A549 (cell line): ENCODE measurements around the gene RBM12. TPM values are rescaled to one million over a fixed set of nuclear protein-coding genes. Genes with fewer than 3 reads are reported as not detected.
A peak's percentile ranks its signal among the peaks of the same experiment; 100 is the strongest.

ENCODE experiments used
- CEBPB ChIP-seq, 2 experiments: fragments of >200 bp in 1 of 2; sonication (Bioruptor Twin) in 1 of 2; formaldehyde crosslinking in 1 of 2; IDR thresholded peaks; 2 replicates each; pipeline ENCODE4 v1.6.1; 2012 to 2016
- CHD4 ChIP-seq: fragments of 200-600 bp; sonication (generic); IDR thresholded peaks from 2 replicates; pipeline ENCODE4 v1.6.1; 2016; ENCODE audit warnings: antibody characterized with exemption, mild to moderate bottlenecking, borderline replicate concordance
- EHMT2 ChIP-seq: fragments of 200-600 bp; sonication (generic); IDR thresholded peaks from 2 replicates; pipeline ENCODE4 v1.6.1; 2016; ENCODE audit warnings: antibody characterized with exemption, low read depth, mild to moderate bottlenecking, moderate library complexity
- EP300 ChIP-seq, 2 experiments: fragments of >200 bp; sonication (Bioruptor Twin); formaldehyde crosslinking; IDR thresholded peaks; 2 replicates in 1 of 2; 3 replicates in 1 of 2; pipeline ENCODE4 v1.6.1; 2016 to 2017
- FOSB ChIP-seq: fragments of 250-450 bp; sonication (Bioruptor Pico); IDR thresholded peaks from 2 replicates; pipeline ENCODE4 v1.5.0; 2020; ENCODE audit warnings: mild to moderate bottlenecking, moderate library complexity
- FOXS1 ChIP-seq: fragments of 250-450 bp; sonication (Bioruptor Pico); IDR thresholded peaks from 2 replicates; pipeline ENCODE4 v1.5.0; 2020; ENCODE audit warnings: mild to moderate bottlenecking, moderate library complexity
- GATA3 ChIP-seq: IDR thresholded peaks from 2 replicates; pipeline ENCODE4 v1.6.1; 2012; ENCODE audit warnings: borderline replicate concordance
- HDAC2 ChIP-seq: fragments of 200-600 bp; sonication (generic); IDR thresholded peaks from 2 replicates; pipeline ENCODE4 v1.6.1; 2016
- HOXB5 ChIP-seq: fragments of 250-450 bp; sonication (Bioruptor Pico); IDR thresholded peaks from 2 replicates; pipeline ENCODE4 v1.5.0; 2020; ENCODE audit warnings: mild to moderate bottlenecking, moderate library complexity
- JUN ChIP-seq, 2 experiments: fragments of >200 bp; sonication (Bioruptor Twin); formaldehyde crosslinking; IDR thresholded peaks; 2 replicates in 1 of 2; 3 replicates in 1 of 2; pipeline ENCODE4 v1.6.1; 2016 to 2017
- JUNB ChIP-seq: fragments of >200 bp; sonication (Bioruptor Twin); formaldehyde crosslinking; IDR thresholded peaks from 2 replicates; pipeline ENCODE4 v1.6.1; 2016
- KDM5A ChIP-seq: fragments of 200-600 bp; sonication (generic); IDR thresholded peaks from 2 replicates; pipeline ENCODE4 v1.6.1; 2016; ENCODE audit warnings: antibody characterized with exemption, mild to moderate bottlenecking
- MAFK ChIP-seq: fragments of 450-650 bp; IDR thresholded peaks from 2 replicates; pipeline ENCODE4 v1.6.1; 2014; ENCODE audit not compliant: partially characterized antibody
- MAZ ChIP-seq: fragments of 150-350 bp; IDR thresholded peaks from 2 replicates; pipeline ENCODE4 v1.6.1; 2014; ENCODE audit warnings: antibody characterized with exemption, low read depth, low read length, borderline replicate concordance
- NFE2L2 ChIP-seq: fragments of 150-350 bp; conservative IDR thresholded peaks from 2 replicates; pipeline ENCODE4 v1.6.1; 2014; ENCODE audit warnings: low read length
- NPAS2 ChIP-seq: fragments of 250-450 bp; sonication (Bioruptor Pico); IDR thresholded peaks from 2 replicates; pipeline ENCODE4 v1.8.0; 2022; ENCODE audit warnings: mild to moderate bottlenecking, moderate library complexity, borderline replicate concordance
- NR3C1 ChIP-seq: fragments of >200 bp; sonication (Bioruptor Twin); formaldehyde crosslinking; IDR thresholded peaks from 3 replicates; pipeline ENCODE4 v1.6.1; 2017
- PHF8 ChIP-seq: fragments of 200-600 bp; sonication (generic); IDR thresholded peaks from 2 replicates; pipeline ENCODE4 v1.6.1; 2016; ENCODE audit warnings: low read depth, mild to moderate bottlenecking, antibody characterized with exemption, moderate library complexity, borderline replicate concordance
- POLR2AphosphoS2 ChIP-seq: conservative IDR thresholded peaks from 2 replicates; pipeline ENCODE4 v1.6.1; 2012; ENCODE audit warnings: low read length, improper control_type of control experiment, inconsistent platforms
- RARB ChIP-seq: fragments of 250-450 bp; sonication (Bioruptor Pico); IDR thresholded peaks from 2 replicates; pipeline ENCODE4 v1.8.0; 2021; ENCODE audit warnings: mild to moderate bottlenecking, moderate library complexity
- RCOR1 ChIP-seq: fragments of 150-350 bp; IDR thresholded peaks from 2 replicates; pipeline ENCODE4 v1.6.1; 2014; ENCODE audit warnings: antibody characterized with exemption, low read length, low read depth
- RNF2 ChIP-seq: fragments of 200-600 bp; sonication (generic); IDR thresholded peaks from 2 replicates; pipeline ENCODE4 v1.6.1; 2016; ENCODE audit warnings: low read depth, mild to moderate bottlenecking, antibody characterized with exemption, moderate library complexity, borderline replicate concordance
- SMC3 ChIP-seq: fragments of >200 bp; sonication (Bioruptor Twin); formaldehyde crosslinking; IDR thresholded peaks from 3 replicates; pipeline ENCODE4 v1.6.1; 2018; ENCODE audit warnings: inconsistent platforms
- TFCP2L1 ChIP-seq: fragments of 250-450 bp; sonication (Bioruptor Pico); IDR thresholded peaks from 2 replicates; pipeline ENCODE4 v1.5.0; 2021; ENCODE audit warnings: mild to moderate bottlenecking
- TP53 ChIP-seq: fragments of 250-450 bp; sonication (Bioruptor Pico); IDR thresholded peaks from 2 replicates; pipeline ENCODE4 v1.5.0; 2021; ENCODE audit warnings: mild to moderate bottlenecking, moderate library complexity
- ZC3H11A ChIP-seq: fragments of 450-650 bp; IDR thresholded peaks from 2 replicates; pipeline ENCODE4 v1.6.1; 2014; ENCODE audit warnings: antibody characterized with exemption, mild to moderate bottlenecking
- ZFP36 ChIP-seq: fragments of 450-650 bp; IDR thresholded peaks from 2 replicates; pipeline ENCODE4 v1.6.1; 2014; ENCODE audit warnings: borderline replicate concordance; ENCODE audit not compliant: partially characterized antibody
- ZNF302 ChIP-seq: fragments of 250-450 bp; sonication (Bioruptor Pico); IDR thresholded peaks from 2 replicates; pipeline ENCODE4 v1.9.0; 2021; ENCODE audit warnings: inconsistent platforms, mild to moderate bottlenecking, moderate library complexity
- polyA plus RNA-seq, 4 experiments: library from polyadenylated mRNA; depleted of rRNA in 3 of 4; stranded (reverse); fragments of >200 nt; fragmentation: RNase III in 1 of 4; extraction: RNeasy Plus Mini Kit Qiagen cat#74134 plus additional on column Dnase treatment in 1 of 4; gene quantifications; 2 replicates in 3 of 4; 3 replicates in 1 of 4; pipeline ENCODE4 v1.2.3, GENCODE V29; 2011 to 2017
- TF ChIP-seq, protein P1 (sequence below): IDR thresholded peaks from 2 replicates; pipeline ENCODE4 v1.6.1; 2012
- TF ChIP-seq, protein P2 (sequence below): fragments of 150-350 bp; IDR thresholded peaks from 2 replicates; pipeline ENCODE4 v1.6.1; 2014; ENCODE audit warnings: low read depth, mild to moderate bottlenecking, low read length
- TF ChIP-seq, protein P3 (sequence below): fragments of >200 bp; sonication (Bioruptor Twin); formaldehyde crosslinking; IDR thresholded peaks from 3 replicates; pipeline ENCODE4 v1.6.1; 2016
- TF ChIP-seq, protein P4 (sequence below): IDR thresholded peaks from 2 replicates; pipeline ENCODE4 v1.6.1; 2012
- TF ChIP-seq, protein P5 (sequence below): fragments of >200 bp; sonication (Bioruptor Twin); formaldehyde crosslinking; IDR thresholded peaks from 3 replicates; pipeline ENCODE4 v1.5.1; 2016
- TF ChIP-seq, protein P6 (sequence below): IDR thresholded peaks from 2 replicates; pipeline ENCODE4 v1.6.1; 2012; ENCODE audit warnings: low read depth, borderline replicate concordance
- TF ChIP-seq, protein P7 (sequence below): fragments of 250-450 bp; sonication (Bioruptor Pico); IDR thresholded peaks from 2 replicates; pipeline ENCODE4 v1.5.0; 2020; ENCODE audit warnings: low read depth, mild to moderate bottlenecking, moderate library complexity

The RBM12 gene
- polyA plus RNA-seq, 2 of the 4 experiments (the other 2 are of a cell fraction): 49.9 to 119 TPM

DNA sequence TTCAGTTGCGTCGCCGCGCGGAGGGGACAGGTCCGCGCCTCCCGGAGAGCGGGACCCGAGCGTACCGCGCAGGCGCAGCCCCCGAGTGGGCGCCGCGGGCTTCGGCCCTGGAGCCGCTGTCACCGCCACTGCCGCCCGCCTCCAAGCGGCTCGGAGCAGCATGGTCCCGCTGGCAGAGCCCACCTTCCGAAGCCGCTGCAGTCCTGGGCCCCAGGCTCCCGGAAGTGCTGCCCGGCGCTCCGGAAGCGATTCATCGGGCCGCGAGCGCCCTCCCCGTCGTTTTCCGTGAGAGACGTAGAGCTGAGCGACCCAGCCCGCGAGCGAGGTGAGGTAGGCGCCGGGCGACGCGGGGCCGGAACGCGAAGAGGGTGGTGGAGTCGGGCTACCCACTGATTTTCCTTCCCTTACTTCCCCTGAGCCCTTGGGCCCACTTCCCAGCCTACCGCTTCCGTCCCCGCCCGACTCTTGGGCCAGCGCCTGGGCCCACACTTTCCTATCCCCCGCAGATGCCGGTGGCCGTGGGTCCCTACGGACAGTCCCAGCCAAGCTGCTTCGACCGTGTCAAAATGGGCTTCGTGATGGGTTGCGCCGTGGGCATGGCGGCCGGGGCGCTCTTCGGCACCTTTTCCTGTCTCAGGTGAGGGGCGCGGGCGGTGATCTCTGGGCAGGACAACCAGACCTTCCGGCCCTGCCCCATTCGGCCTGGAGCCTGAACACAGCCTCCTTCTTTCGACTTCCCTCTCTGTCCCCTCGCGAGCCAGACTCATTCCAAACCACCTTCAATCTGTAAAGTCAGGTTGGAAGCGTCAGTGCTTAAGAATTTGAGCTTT, 34.6 kb upstream of the RBM12 start, which contains the start of the genes NFS1 and ROMO1 (continued):
- TF ChIP-seq, protein P1, sequence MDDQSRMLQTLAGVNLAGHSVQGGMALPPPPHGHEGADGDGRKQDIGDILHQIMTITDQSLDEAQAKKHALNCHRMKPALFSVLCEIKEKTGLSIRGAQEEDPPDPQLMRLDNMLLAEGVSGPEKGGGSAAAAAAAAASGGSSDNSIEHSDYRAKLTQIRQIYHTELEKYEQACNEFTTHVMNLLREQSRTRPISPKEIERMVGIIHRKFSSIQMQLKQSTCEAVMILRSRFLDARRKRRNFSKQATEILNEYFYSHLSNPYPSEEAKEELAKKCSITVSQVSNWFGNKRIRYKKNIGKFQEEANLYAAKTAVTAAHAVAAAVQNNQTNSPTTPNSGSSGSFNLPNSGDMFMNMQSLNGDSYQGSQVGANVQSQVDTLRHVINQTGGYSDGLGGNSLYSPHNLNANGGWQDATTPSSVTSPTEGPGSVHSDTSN: peak; percentile 64; the same call in 1 of the 2 replicates
- TF ChIP-seq, protein P2, sequence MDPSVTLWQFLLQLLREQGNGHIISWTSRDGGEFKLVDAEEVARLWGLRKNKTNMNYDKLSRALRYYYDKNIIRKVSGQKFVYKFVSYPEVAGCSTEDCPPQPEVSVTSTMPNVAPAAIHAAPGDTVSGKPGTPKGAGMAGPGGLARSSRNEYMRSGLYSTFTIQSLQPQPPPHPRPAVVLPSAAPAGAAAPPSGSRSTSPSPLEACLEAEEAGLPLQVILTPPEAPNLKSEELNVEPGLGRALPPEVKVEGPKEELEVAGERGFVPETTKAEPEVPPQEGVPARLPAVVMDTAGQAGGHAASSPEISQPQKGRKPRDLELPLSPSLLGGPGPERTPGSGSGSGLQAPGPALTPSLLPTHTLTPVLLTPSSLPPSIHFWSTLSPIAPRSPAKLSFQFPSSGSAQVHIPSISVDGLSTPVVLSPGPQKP: no peak
- TF ChIP-seq NPAS2 (CRISPR knock-in tag) (no peak), SMC3 (peak; percentile 14; the same call in 2 of the 3 replicates), KDM5A (peak; percentile 57; the same call in 1 of the 2 replicates), FOXS1 (no peak), PHF8 (peak; percentile 93), RCOR1 (no peak), NFE2L2 (no peak), CHD4 (no peak), ZNF302 (CRISPR knock-in tag) (no peak), EHMT2 (no peak), TP53 (CRISPR knock-in tag) (no peak), TFCP2L1 (CRISPR knock-in tag) (no peak), MAFK (no peak), FOSB (no peak), RNF2 (no peak), MAZ (no peak), JUNB (no peak), HOXB5 (CRISPR knock-in tag) (no peak), RARB (CRISPR knock-in tag) (no peak), HDAC2 (no peak), GATA3 (no peak), NR3C1 (no peak), EP300 (IDR thresholded peaks at IDR 0.05) (no peak), POLR2AphosphoS2 (no peak; the same call in none of the 2 replicates), CEBPB (IDR thresholded peaks at IDR 0.05) (no peak), ZC3H11A (peak; percentile 20; the same call in 1 of the 2 replicates), JUN (IDR thresholded peaks at IDR 0.05) (peak; percentile 70 to 84), ZFP36 (no peak)
- TF ChIP-seq, protein P3, sequence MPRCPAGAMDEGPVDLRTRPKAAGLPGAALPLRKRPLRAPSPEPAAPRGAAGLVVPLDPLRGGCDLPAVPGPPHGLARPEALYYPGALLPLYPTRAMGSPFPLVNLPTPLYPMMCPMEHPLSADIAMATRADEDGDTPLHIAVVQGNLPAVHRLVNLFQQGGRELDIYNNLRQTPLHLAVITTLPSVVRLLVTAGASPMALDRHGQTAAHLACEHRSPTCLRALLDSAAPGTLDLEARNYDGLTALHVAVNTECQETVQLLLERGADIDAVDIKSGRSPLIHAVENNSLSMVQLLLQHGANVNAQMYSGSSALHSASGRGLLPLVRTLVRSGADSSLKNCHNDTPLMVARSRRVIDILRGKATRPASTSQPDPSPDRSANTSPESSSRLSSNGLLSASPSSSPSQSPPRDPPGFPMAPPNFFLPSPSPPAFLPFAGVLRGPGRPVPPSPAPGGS: peak; percentile 71; the same call in 2 of the 3 replicates
- TF ChIP-seq, protein P4, sequence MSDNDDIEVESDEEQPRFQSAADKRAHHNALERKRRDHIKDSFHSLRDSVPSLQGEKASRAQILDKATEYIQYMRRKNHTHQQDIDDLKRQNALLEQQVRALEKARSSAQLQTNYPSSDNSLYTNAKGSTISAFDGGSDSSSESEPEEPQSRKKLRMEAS: peak; percentile 80
- TF ChIP-seq, protein P5, sequence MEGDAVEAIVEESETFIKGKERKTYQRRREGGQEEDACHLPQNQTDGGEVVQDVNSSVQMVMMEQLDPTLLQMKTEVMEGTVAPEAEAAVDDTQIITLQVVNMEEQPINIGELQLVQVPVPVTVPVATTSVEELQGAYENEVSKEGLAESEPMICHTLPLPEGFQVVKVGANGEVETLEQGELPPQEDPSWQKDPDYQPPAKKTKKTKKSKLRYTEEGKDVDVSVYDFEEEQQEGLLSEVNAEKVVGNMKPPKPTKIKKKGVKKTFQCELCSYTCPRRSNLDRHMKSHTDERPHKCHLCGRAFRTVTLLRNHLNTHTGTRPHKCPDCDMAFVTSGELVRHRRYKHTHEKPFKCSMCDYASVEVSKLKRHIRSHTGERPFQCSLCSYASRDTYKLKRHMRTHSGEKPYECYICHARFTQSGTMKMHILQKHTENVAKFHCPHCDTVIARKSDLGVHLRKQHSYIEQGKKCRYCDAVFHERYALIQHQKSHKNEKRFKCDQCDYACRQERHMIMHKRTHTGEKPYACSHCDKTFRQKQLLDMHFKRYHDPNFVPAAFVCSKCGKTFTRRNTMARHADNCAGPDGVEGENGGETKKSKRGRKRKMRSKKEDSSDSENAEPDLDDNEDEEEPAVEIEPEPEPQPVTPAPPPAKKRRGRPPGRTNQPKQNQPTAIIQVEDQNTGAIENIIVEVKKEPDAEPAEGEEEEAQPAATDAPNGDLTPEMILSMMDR: 0 out of 3 replicates have a peak, but pooled peaks have one; percentile 10
- TF ChIP-seq, protein P6, sequence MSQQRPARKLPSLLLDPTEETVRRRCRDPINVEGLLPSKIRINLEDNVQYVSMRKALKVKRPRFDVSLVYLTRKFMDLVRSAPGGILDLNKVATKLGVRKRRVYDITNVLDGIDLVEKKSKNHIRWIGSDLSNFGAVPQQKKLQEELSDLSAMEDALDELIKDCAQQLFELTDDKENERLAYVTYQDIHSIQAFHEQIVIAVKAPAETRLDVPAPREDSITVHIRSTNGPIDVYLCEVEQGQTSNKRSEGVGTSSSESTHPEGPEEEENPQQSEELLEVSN: peak; percentile 64; the same call in 1 of the 2 replicates
- TF ChIP-seq, protein P7, sequence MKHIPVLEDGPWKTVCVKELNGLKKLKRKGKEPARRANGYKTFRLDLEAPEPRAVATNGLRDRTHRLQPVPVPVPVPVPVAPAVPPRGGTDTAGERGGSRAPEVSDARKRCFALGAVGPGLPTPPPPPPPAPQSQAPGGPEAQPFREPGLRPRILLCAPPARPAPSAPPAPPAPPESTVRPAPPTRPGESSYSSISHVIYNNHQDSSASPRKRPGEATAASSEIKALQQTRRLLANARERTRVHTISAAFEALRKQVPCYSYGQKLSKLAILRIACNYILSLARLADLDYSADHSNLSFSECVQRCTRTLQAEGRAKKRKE (CRISPR knock-in tag): no peak
- TF ChIP-seq, all 56 proteins: peak for 12
